ENCODE results near the gene PELI2. TPM values are rescaled to one million over a fixed set of nuclear protein-coding genes. Genes with fewer than 3 reads are reported as not detected.

PELI2 gene
- total RNA-seq, 4 donors from 2014 or later = 8.2 to 27.0 (median 10.1) TPM

- no peak for ATAC-seq (ENCODE audit: low FRiP score)
- DNase-seq (ENCODE audit: low spot score) = no peak
- TF ChIP-seq CTCF (IDR thresholded peaks at IDR 0.05) = no peak
Measured at GRCh38 chr14:56324856-56325699, 206.9 kb downstream of the PELI2 start.

DNA sequence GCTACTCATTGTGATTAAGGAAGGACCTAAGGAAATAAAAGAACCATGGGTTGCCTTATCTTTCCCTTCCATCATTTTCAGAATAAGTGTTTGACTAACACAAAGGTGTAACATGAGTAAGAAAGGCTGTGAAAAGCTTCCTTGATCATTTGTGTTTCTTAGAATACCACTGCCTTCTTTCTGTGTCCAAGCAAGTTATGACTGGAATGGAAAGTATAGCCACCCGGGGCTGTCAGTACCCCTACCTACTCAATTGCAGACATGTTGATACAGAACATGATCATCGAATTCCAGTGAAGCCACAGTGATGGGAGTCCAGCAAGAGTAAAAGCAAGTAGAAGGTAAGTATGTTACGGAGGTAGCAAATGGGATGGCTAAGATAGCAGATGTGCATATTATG lies 209.8 kb downstream of the PELI2 start:
- ATAC-seq (ENCODE audit: low FRiP score) (no peak), DNase-seq (ENCODE audit: low spot score) (no peak)
- TF ChIP-seq CTCF (IDR thresholded peaks at IDR 0.05) = no peak

- TF ChIP-seq CTCF (IDR thresholded peaks at IDR 0.05) = no peak
- DNase-seq (ENCODE audit: low spot score) = no peak
- no peak for ATAC-seq (ENCODE audit: low FRiP score)
Measured at GRCh38 chr14:56331592-56332216, 213.5 kb downstream of the PELI2 start.

DNA sequence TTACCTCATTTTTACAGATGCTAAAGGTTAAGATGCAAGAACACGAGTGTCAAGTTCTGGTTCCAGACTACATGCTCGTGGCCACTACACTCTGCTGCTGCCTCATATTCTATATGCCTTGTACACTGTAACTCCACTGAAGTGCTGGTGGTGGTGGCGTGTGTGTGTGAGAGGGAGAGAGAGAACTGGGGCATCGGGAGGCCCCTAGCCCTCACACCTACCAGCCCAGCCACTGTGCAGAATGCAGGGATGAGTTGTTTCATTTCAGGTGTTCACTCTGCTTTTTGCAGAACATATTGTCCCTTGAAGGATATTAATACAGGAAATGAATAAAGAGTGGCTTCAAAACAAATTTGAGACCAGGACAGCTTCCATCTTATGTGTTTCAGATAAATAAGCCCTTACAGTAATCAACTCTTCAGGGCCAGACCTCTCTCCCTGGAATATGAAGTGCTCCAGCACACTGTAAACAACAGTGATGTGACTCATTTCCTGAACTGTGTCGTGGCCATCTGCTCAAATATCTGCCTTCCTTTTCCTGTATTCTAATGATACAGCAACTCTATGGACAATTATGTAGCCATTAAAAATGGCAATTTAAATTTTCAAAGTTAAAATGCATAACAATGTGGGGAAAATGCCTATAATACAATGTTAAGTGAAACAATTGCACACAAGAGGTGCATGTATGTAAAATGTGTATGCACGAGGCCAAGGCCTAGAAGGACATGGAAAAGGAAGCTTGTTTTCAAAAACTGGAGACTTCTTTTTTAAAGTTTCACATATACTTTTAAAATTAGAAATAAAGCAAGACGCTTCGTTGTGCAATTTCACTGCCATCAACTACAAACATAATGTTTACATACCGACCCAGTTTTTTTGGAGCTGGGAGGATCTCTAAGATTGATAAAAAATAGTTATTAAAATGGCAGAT lies 215.4 kb downstream of the PELI2 start:
- DNase-seq (ENCODE audit: low spot score) (no peak), ATAC-seq (ENCODE audit: low FRiP score) (no peak)
- no peak for TF ChIP-seq CTCF (IDR thresholded peaks at IDR 0.05)

GRCh38 chr14:56334458-56334857 lies 216.2 kb downstream of the PELI2 start:
- ATAC-seq (ENCODE audit: low FRiP score) = no peak
- DNase-seq (ENCODE audit: low spot score) = no peak
- TF ChIP-seq CTCF (IDR thresholded peaks at IDR 0.05) = no peak

GRCh38 chr14:56338674-56339073 lies 220.5 kb downstream of the PELI2 start:
- TF ChIP-seq CTCF (IDR thresholded peaks at IDR 0.05) = no peak
- ATAC-seq (ENCODE audit: low FRiP score) = no peak

More at GRCh38 chr14:56338674-56339073, 220.5 kb downstream of the PELI2 start:
- DNase-seq (ENCODE audit: low spot score) = no peak
